ENCODE measurements around the gene PYM1. TPM values are rescaled to one million over a fixed set of nuclear protein-coding genes. Genes with fewer than 3 reads are reported as not detected.
A peak's percentile ranks its signal among the peaks of the same experiment; 100 is the strongest.
"Not testable (repeated sequence)": the region's sequence is repeated elsewhere in the genome, so short reads cannot be mapped to it uniquely, and the experiment has no call there.

The PYM1 gene
- total RNA-seq, 1 donor from 2014 or later: 29.3 TPM

GRCh38 chr12:55915482-55915859 lies 12.2 kb downstream of the PYM1 start:
- no peak for DNase-seq (ENCODE audit: low read depth)

DNA sequence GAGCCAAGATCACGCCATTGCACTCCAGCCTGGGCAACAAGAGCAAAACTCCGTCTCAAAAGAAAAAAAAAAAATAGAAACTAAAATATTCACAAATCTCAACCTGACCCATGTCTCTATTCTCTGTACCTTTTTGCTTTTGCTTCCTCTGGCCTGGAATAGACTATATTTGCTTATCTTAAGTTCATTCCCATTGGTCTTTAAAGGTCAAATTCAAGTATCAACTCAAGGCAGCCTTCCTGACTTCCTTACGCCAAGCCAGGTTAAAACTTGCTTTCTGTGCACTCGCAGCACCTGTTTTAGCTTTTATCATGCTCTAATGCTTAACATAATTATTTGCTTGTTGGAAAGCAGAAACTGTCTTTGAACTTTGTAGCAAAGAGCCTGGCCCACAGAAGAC lies 14.8 kb downstream of the PYM1 start:
- no peak for DNase-seq (ENCODE audit: low read depth)

- DNase-seq (ENCODE audit: low read depth): no peak
Measured at GRCh38 chr12:55909513-55909884, 18.2 kb downstream of the PYM1 start.

GRCh38 chr12:55908726-55909512 lies 18.8 kb downstream of the PYM1 start:
- DNase-seq (ENCODE audit: low read depth): no peak

GRCh38 chr12:55906056-55906455 lies 21.6 kb downstream of the PYM1 start:
- DNase-seq (ENCODE audit: low read depth): peak; percentile 3

DNA sequence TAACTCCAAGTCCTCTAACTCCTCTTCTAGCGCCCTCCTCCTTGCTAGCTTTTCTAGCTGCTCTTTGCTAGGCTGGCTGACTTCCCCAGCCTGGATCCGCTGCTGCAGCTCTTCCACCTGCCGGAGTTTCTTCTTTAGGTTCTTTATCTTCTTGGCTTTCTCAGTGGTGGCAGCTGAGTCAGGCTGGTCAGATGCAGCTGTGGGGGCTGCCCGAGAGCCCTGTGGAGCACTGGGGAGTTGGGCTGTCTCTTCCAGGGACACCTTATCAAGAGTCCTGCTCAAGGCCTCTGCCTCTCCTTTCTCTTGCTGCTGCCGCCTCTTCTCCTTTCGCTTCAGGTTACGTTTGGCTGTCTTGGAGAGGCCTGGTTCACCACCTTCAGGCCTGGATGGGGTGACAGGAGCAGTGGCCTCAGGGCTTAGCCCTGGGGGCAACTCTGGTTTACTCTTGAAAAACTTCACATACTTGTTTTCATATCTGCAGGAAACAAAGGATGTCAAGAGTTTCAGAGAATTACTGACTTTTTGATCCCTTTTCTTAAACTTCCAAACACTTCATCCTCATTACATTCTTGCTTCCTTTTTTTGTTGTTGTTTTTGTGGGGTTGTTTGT lies 25.7 kb downstream of the PYM1 start:
- DNase-seq (ENCODE audit: low read depth): peak; percentile 53

DNA sequence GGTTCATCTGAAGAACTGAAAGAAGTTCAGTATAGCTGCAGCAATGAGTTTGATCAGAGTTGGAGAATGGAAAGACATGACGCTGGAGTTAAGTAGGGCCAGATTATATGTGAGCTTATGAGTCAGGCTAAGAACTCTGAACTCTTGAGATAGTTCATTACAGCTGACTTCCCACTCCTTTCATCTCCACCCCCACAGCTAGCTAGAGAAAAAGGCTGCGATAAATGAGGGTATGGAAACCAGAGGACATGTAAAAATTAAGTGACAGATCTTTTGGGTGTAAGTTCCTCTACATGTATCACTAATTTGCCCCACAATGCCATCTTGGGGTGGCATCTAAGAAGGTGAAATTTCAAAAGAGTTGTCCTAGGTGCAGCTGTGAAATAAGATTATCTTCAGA lies 28.6 kb downstream of the PYM1 start:
- DNase-seq (ENCODE audit: low read depth): no peak

GRCh38 chr12:55893723-55894122 lies 34.0 kb downstream of the PYM1 start:
- DNase-seq (ENCODE audit: low read depth): no peak

- no peak for DNase-seq (ENCODE audit: low read depth)
Measured at GRCh38 chr12:55891310-55891709, 36.4 kb downstream of the PYM1 start.

- peak; percentile 13 for DNase-seq (ENCODE audit: low read depth)
Measured at GRCh38 chr12:55885113-55885512, 42.6 kb downstream of the PYM1 start.

GRCh38 chr12:55877824-55878223 lies 49.9 kb downstream of the PYM1 start:
- DNase-seq (ENCODE audit: low read depth): no peak

GRCh38 chr12:55875704-55876467 lies 51.8 kb downstream of the PYM1 start:
- DNase-seq (ENCODE audit: low read depth): no peak

- no peak for DNase-seq (ENCODE audit: low read depth)
Measured at GRCh38 chr12:55874443-55874842, 53.3 kb downstream of the PYM1 start.

- not testable (repeated sequence) for DNase-seq (ENCODE audit: low read depth)
Measured at GRCh38 chr12:55866454-55867004, 61.2 kb downstream of the PYM1 start.

- DNase-seq (ENCODE audit: low read depth): no peak
Measured at GRCh38 chr12:55865327-55865726, 62.4 kb downstream of the PYM1 start.

DNA sequence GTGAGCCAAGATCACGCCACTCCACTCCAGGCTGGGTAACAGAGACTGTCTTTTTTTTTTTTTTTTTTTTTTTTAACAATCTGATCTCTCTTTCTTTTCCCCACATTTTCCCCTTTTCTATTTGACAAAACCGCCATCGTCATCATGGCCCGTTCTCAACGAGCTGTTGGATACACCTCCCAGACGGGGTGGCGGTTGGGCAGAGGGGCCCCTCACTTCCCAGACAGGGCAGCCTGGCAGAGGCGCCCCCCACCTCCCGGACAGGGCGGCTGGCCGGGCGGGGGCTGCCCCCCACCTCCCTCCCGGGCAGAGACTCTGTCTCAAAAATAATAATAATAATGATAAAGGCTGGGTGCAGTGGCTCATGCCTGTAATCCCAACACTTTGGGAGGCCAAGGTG lies 64.8 kb downstream of the PYM1 start:
- DNase-seq (ENCODE audit: low read depth): not testable (repeated sequence)

DNA sequence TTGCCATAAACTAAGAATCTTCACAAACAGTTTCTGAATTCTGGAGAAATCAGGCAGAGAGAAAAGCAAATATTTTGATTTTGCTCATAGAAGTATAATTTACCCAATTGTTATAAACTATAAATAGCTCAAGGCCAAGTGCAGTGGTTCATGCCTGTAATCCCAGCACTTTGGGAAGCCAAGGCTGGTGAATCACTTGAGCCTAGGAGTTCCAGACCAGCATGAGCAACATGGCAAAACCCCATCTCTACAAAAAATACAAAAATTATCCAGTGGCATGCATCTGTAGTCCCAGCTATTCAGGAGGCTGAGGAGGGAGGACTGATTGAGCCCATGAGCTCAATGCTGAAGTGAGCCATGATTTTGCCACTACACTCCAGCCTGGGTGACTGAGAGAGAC lies 65.4 kb downstream of the PYM1 start:
- DNase-seq (ENCODE audit: low read depth): peak; percentile 49

GRCh38 chr12:55861871-55862270 lies 65.8 kb downstream of the PYM1 start:
- no peak for DNase-seq (ENCODE audit: low read depth)

GRCh38 chr12:55861396-55861795 lies 66.3 kb downstream of the PYM1 start:
- no peak for DNase-seq (ENCODE audit: low read depth)

DNA sequence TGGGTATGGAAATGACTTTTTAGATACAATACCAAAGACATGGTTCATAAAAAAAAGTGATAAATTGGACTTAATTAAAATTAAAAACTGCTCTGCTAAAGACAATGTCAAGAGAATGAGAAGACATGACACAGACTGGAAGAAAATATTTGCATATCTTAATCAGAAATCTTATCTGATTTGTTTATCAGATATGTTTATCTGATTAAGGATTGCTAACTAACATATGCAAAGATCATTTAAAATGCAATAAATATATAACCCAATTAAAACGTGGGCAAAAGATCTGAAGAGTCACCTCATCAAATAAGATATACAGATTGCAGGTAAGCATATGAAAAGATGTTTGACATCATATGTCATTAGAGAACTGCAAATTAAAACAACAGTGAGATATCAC lies 75.0 kb downstream of the PYM1 start:
- no peak for DNase-seq (ENCODE audit: low read depth)

Measured in myocyte (in vitro differentiated cells).